Myocyte (in vitro differentiated cells): ENCODE measurements around the gene ANO8. TPM values are rescaled to one million over a fixed set of nuclear protein-coding genes. Genes with fewer than 3 reads are reported as not detected.

Experiments used
- DNase-seq: peaks from one replicate; pipeline ENCODE4 v3.0.0-alpha.2; 2012; ENCODE audit warnings: low read depth
- total RNA-seq: library from RNA; depleted of rRNA; stranded (reverse); fragments of >200 nt; gene quantifications from 2 replicates; pipeline ENCODE4 v1.2.3, GENCODE V29; 2014

The ANO8 gene
- total RNA-seq, 1 donor from 2014 or later, result 8.3 TPM

DNA sequence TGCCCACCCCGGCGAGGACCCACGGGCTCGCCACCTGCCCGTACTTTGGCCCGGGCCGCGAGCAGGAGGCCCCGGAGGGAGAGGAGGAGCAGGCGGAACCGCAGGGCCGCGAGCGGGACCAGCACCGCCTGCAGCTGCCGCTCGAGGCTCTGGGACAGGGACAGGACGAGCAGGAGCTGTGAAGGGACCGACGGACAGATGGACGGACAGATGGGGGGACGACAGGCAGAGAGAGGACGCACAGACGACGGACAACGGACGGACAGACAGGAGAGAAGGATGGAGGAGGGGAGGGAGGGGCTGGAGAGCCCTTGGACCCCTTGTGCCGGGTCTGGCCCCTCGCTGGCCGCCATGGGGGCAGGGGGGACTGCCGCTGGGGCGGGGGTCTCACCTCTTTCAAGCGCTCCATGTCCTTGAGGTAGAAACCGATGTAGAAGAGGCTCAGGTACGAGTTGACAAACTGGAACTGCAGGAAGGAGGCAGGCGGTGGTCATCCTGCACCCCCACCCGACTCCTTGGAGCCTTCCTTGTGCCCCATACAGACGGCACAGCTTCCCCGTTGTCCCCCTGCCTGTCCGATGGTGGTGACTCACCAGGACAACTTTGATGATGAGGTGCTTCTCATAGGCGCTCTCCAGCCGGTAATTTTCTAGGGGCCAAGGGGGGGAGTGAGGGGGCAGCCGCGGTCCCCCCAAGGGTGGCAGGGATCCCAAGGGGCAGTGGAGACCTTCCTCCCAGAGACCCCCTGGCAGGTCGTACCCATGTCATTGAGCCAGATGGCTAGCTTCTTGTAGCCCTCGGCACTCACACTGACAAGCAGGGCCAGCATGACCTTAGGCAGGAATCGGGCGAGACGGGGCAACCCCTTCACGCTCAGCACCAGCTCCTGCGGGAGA, 5.0 kb downstream of the ANO8 start:
- DNase-seq, result no peak

DNA sequence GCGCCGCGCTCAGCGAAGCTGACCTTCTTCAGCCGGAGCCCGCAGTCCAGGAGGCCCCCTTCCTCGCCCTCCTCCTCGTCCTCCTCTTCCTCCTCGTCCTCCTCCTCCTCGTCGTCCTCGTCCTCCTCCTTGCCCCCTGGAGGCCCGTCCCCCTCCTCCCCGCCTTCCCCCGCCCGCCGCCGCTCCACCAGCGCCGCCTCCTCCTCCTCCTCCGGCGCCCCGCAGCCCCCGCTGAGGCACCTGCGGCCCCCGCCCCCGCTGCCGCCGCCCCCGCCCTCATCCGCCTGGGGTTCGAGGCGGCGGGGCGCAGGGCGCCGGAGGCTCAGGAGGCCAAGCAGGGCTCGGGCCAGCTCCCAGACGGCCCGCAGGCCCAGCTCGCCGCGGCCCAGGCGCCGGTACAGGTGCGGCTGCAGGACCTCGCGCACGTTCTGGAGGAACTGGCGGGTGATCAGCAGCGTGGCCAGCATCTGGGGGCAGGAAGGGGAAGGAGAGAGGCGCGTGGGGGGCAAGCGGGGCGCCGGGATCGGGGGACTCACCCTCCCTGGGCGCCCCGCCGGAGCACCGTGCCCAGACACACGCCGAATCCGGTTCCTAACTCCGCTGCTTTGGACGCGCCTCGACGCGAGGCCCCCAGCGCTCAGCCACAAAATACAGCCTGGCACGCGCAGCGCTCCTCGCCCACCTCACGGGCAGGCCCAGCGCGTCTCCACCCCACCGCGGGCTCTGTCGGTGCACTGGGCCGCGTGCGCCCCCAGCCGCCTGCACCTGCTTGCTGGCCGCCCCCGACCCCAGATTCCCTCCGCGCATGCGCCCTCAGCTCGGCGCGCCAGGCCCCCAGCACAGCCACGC, 5.9 kb downstream of the ANO8 start:
- DNase-seq, result no peak

GRCh38 chr19:17327654-17328516, 6.8 kb downstream of the ANO8 start:
- DNase-seq, result no peak

DNA sequence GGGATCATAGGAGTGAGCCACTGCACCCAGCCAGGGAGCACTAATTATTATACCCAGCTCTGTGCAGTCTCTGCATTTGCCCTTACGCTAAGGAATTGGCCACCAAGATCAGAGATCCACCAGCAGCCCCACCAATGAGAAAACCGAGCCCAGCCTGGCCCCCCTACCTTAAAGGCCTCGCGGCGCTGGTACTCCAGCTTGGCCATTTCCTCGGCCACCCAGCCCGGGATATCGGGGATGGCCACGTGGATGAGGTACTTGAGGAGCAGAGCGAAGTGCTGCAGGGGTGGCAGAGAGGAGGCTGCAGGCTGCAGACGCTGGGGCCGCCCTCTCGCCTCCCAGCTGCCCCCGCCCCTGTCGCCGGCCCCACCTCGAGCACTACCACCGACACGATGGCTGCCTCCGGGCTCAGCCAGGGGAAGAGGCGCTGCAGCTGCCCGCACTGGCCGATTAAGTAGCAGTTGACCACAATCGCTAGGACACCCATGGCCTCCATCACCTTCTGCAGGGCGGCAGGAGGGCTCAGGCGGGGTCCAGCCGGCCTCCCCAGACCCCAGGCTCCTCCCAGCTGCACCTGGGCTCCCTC, 7.5 kb downstream of the ANO8 start:
- DNase-seq, result no peak

GRCh38 chr19:17326595-17326966, 8.1 kb downstream of the ANO8 start:
- DNase-seq, result no peak

- no peak for DNase-seq
Observed at GRCh38 chr19:17325881-17326594, 8.6 kb downstream of the ANO8 start.

- no peak for DNase-seq
Observed at GRCh38 chr19:17325133-17325532, 9.5 kb downstream of the ANO8 start.

DNA sequence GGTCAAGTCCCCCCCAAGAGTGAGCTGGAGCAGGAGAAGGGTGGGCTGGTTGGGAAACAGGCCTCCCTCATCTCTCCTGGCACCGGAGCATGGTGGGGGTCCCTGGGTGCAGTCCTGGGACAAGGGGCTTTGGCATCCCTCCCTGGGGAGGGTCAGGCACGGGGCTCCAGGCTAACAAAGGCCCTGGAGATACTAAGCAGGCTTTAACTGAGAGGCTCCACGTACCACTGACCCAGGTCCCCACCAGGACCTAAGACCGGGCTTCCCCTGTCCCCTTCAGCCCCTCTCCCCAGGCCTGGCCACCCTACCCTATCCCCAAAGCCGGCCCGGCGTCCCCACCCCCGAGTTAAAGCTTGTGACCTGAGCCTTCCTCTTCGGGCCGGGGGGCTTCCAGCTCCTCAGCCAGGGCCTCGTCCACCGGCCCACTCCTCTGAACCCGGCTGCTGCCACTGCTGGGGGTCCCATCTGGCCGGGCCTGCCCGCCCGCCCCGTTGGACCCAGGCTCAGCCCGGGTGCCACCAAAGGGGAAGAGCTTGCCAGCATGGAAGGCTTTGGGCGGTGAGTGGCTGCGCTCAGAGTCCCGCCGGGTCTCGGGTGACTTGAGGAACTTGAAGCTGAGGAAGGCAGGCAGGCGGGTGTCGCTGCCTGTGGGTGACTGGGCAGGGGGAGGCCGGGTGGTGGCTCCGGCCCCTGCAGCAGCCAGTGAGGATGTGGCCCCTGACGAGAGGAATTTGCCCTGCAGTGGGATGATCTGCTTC, 10.1 kb downstream of the ANO8 start:
- no peak for DNase-seq

DNA sequence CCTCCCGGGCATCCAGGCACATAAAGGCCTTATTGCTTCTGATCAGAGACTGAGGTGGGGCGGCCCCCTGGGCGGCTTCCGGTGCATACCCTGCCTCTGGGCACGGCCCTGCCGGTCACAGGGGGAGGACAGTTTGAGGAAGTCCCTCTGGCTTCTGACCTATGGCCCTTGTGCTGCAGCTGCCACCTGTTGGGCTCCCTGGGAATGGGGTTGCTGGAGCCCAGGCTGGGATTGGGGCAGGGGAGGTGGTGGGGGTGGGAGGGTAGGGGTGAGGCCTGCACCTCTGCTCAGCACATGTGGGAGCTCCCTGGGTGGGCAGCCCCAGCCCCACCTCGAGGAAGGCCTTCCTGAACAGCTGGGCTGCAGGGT, 10.7 kb downstream of the ANO8 start:
- no peak for DNase-seq

GRCh38 chr19:17323300-17323963, 11.2 kb downstream of the ANO8 start:
- no peak for DNase-seq

DNA sequence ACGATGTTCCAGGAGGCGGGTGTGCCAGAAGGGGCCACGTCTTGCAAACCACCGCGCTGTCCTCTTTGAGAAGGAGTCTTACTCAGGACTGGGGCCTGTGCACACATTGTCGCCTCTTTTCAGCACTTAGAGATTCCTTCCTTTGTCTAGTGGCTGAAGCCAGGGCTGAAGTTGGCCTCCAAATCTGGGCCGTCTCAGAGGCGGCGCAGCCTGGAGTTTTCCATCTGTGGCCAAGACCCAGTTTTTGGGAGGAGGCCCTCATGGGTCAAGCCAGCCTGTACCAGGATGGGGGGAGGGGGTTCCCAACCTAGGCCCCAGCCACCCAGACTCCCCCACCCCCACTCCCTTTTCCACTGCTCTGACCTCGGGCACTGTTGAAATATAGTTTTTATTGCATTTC, 11.8 kb downstream of the ANO8 start:
- DNase-seq, result no peak

DNA sequence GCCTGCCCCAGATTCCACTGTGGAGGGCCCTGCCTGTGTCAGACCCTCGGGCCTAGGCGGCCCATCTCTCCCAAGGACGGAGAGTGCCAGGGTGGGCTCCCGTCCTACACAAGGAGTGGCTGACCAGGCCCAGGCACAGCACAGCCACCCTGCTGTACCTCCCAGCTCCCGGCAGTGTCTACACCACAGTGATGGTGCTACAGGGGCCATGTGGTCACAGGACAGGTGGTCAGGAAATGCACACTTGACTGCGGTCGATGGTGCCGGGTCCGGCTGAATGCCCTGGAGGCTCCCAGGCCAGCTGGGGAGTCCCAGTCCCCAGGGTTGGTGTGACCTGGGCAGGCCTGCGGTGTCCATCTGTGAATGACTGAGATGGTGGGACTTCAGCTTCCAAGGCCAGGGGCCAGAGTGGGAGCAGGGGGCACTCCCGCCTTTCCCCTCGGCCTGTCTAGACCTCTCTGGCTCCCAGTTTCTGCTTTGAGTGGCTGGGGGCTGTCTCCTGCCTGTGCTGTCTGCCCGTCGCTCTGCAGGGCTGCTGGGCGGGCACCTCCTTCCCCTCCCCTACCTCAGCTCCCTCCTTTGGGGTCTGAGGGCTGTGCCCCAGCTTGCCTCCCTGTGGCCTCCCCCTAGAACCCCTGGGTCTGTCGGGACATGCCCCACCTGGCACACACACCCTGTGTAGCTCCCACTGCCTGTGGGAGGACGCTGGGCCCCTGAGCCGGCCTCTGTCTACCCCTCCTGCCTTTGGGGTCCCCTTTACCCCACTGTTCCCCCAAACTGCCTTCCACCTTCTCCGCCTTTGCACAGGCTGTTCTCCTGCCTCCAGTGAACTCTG, 12.8 kb downstream of the ANO8 start:
- DNase-seq, result no peak

DNA sequence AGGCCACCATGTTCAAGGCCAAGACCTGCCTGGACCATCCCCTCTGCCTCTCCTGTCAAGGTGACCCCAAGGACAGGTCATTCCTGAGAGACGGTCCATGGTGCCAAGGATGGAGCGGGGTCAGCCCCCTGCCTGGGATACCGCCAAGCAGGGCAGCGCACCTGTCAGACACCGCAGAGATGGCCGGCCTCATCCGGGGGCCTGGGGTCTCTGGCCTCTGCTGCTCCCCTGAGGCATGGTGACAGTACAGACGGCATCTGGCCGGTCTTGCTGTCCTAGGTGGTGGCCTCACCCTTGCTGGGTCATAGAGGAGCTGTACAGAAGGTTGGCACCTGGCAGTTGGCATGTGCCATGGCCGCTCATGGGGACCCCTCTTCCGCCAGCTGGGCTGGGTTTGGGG, 14.2 kb downstream of the ANO8 start:
- no peak for DNase-seq

- DNase-seq, result no peak
Observed at GRCh38 chr19:17319473-17320238, 15.0 kb downstream of the ANO8 start.

- no peak for DNase-seq
Observed at GRCh38 chr19:17318966-17319365, 15.7 kb downstream of the ANO8 start.

DNA sequence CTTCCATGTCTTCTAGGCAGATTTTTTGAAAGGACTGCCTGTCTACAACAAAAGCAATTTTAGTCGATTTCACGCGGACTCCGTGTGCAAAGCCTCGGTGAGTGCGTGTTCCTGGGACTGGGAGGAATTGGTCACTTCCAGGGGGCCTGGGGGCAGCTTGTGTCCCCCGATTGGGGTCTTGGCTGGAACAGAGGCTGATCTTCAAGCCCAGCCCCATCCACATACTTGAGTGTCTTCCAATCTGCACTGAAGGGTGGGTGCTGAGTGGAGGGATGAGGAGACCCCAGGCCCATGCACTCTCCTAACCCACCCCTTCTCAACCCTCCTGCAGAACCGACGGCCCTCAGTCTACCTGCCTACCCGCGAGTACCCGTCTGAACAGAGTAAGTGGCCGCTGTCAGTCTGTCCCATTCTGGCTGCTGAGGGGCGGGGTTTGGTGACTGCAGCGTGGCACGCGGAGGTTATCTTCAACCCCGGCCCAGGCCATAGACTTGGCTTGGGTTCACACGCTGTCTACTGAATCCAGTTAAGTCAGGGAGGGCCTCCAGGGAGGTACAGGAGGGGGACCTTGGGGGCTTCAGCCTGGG, 20.6 kb downstream of the ANO8 start:
- no peak for DNase-seq
